Measurements from ENCODE around the gene RPS19BP1.
"Not testable (repeated sequence)": the region's sequence is repeated elsewhere in the genome, so short reads cannot be mapped to it uniquely, and the experiment has no call there.

Gene RPS19BP1

DNA sequence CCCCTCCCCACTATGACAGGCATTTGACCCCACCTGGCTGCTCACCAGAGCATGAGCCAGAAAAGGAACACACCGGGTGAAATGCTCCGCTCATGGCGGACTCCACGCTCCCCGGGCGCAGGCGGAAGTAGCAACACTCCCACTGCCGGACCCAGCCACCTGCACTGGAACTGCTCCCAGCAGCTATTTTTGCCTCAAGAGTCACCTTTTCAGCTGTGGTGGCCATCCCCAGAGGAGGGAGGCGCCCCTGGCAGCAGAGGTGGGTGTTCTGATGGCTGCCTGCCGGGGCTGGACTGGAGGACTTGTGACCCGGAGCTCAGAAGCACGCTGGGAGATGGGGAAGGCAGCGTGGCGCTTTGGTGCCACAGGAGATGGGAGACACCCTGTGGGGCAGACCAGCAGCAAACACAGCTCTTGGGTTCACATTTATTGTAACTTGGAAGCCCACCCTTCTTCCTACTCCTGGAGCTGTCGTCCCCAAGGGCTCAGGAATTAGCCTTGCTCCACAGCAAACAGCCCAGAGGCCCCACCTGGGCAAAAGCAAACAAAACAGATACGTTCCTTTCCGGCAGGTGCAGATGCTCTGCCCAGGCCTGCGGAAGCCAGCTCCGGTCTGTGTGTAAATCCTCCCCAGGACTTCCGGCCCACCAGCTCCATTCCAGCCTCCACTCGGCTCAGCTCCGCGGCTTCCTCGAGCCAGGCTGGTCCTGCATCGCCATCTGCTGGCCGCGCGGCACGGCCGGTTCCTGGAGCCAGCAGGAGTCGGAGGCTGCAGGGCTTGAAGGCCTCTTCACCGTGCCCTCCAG lies 3.7 kb downstream of the RPS19BP1 start:
- peak; percentile 94 for DNase-seq (ENCODE audit: low spot score)

DNA sequence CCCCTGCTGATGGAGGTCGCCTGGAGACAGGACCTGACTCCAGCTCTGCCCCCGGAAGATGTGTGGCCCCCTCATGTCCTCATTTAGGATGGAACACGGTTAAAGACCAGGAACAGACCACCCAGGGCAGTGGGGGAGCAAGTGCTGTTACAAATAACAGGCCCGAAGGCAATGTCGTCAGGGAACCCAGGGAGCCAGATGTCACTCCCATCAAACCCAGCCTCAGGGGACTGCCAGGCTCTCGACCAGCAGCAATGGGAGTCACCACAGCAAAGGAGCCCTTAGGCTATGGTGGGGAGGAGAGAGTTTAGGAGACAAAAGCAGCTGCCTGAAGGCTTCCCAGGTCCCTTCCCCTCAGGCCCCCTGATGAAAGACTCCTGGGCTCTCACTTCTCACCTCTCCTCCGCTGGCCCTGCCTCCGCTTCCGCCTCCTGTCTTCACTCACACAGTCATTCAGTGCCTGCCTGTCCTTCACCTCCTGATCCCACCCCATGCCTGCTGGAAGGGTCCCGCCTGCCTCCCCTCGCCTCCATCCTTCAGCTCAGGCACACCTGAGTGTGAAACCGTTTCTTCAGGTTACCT lies 4.4 kb downstream of the RPS19BP1 start:
- no peak for DNase-seq (ENCODE audit: low spot score)

DNA sequence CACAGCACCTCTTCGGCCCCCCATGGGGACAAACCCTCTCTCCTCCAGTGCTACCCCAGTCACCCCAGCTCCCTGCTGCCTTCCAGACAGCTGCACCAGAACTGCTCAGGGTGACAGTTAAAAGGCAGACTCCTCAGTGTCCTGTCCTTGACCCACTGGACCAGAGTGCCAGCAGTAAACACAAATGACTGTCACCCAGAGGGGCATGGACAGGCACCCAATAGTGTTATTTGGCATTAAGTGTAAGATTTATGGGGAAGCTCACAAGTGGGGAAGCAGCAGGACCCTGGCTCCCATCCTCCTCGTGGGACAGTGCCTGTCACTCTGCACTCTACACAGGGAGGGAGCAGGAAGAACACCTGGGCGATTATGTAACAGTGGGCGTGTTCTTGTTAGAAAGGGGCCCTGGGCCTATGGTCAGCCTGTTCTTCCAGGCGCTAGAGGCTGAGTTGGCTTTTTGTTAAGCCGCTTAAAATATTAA lies 5.0 kb downstream of the RPS19BP1 start:
- DNase-seq (ENCODE audit: low spot score): peak; percentile 35

DNA sequence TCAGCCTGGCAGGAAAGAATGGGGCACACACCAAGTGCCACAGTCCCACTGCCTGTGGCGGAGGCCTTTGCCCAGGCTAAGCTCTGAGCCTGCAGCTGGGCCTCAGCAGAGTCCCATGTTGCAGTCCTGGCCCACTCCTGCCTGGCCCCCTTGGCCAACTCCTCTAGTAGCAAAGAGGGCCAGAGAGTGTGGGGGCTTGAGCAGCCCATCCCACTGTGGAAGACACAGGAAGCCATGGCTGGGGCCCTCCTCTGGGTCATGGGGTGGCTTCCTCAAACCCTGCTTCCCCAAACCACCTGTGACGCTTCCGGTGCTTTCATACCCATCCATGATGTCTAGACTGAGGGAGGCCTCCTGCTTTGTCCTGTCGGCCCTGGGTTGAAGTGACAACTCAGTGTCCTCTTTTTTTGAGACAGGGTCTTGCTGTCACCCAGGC lies 5.8 kb downstream of the RPS19BP1 start:
- DNase-seq (ENCODE audit: low spot score): no peak

DNA sequence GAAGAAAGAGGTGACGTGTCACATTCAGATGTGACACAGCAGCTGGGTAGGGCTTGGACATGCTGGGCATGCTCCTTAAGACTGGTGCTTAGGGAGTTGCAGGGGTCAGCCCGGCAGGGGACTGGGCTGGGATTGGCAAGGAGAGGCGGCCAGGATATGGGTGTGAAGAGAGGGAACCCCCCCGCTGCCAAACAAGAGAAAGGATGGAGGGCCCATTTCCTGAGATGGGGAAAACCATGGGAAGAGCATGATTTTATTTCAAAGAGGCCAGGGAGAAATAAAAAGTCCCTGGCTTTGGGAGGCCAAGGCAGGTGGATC lies 6.9 kb downstream of the RPS19BP1 start:
- no peak for DNase-seq (ENCODE audit: low spot score)

DNA sequence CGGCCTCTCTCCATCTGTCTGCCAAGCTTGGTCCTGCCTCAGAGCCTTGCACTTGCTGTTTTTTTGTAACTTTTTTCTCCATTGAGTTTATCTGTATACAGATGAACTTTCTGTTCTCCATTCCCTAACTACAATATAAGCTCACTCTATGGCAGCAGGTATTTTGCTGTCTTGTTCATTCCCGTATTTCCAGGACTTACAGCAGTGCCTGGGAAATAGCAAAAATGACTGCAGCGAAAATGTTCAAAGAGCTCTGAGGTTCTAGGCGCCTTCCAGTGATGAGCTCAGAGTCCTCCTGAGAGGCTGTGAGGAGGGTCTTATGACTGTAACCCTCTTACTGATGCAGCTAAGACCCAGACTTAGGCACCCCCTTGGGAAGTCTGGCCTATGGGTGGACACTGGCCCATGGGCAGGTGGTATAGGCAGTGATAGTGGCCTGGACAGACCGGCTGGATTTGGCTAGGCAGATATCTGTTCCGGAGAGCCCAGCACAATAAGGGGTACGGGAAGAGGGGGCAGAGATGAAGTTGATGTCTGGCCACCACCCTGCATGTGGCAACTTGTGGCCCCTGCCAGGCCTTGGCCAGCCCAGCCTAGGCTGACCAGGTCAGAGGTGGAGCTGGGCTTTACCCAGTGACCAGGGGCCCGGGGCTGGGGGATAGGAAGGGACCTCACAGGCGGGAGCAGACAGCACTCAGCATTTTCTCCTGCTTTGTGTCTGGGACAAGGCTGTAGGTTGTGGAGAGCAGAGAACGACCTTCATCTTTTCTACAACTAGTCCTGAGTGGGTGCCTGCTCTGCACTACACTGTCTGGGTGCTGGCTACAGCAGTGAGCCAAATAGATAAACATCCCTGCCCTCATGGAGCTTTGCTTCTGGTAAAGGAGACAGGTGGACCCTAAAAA lies 7.5 kb downstream of the RPS19BP1 start:
- DNase-seq (ENCODE audit: low spot score): peak; percentile 38

DNA sequence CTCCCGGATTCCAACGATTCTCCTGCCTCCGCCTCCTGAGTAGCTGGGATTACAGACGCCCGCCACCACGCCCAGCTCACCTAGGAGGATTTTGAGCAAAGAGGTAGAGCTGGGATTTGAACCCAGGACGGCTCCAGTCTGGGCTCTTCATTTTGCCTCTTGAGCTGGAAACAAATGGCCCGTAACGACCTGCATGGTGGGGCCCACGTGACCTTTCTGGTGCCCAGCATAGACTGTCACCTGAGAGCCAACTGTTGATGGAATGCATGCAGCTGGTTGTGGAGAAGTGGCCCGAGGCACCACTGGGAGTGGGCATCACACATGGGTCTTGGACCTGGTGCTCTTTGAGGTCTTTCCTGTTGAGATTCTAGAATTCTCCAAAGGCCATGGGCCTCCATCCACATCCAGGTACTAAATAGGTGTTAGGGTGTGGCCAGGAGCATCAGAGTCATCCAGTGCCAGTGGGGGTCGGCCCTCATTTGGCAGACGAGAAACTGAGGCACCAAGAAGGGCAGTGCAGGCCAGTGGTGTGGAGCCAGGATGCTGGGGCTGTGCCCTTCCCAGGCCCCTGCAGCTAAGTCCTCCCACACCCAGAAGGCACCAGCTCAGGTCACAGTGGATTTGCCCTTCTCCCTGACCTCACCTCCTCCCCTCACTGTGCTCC lies 8.3 kb downstream of the RPS19BP1 start:
- DNase-seq (ENCODE audit: low spot score): no peak

DNA sequence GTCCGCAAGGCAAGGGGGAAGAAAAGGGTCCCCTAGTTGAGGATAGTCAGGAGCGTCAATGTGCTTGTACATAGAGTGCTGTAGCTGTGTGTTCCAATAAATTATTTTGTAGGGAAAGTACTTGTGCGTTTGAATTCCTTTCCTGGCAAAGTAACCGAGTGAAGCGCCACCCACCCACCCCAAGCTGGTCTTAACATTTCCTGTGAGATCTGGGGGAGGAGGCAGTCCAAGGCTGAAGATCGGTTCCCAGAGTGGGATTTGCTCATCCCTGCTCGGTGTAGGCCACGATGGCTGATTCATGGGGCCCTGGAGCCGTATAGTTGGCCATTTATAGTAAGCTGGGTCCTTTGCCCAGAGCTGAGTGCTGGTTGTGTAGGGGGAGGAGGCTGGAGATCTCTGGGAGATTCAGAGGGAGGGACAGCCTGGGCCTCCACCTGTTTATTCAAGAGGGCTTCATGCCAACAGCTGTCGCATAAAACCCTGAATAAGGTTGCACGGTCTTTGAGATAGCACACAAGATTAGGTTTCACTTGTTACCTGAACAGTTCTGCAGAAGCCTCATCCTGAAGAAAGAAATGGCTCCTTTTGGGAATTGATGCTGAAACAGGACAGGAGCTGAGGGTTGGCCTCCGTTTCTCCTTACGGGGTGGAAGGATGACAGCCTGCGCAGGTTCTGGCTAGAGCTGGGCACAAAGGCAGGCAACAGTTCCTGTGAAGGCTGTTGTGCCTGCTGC lies 9.8 kb downstream of the RPS19BP1 start:
- DNase-seq (ENCODE audit: low spot score): peak; percentile 84

DNA sequence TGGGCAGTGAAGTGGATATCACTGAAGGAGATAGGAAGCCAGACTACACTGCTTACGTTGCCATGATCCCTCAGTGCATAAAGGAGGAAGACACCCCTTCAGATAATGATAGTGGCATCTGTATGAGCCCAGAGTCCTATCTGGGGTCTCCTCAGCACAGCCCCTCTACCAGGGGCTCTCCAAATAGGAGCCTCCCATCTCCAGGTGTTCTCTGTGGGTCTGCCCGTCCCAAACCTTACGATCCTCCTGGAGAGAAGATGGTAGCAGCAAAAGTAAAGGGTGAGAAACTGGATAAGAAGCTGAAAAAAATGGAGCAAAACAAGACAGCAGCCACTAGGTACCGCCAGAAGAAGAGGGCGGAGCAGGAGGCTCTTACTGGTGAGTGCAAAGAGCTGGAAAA lies 10.5 kb downstream of the RPS19BP1 start:
- DNase-seq (ENCODE audit: low spot score): not testable (repeated sequence)

DNA sequence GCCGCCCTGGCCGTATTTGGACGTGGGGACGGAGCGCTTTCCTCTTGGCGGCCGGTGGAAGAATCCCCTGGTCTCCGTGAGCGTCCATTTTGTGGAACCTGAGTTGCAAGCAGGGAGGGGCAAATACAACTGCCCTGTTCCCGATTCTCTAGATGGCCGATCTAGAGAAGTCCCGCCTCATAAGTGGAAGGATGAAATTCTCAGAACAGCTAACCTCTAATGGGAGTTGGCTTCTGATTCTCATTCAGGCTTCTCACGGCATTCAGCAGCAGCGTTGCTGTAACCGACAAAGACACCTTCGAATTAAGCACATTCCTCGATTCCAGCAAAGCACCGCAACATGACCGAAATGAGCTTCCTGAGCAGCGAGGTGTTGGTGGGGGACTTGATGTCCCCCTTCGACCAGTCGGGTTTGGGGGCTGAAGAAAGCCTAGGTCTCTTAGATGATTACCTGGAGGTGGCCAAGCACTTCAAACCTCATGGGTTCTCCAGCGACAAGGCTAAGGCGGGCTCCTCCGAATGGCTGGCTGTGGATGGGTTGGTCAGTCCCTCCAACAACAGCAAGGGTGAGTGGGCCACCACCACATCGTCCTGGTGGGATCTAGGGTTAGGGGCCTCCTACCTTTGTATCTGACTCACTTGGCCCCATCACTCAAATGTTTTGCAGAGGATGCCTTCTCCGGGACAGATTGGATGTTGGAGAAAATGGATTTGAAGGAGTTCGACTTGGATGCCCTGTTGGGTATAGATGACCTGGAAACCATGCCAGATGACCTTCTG lies 11.3 kb downstream of the RPS19BP1 start:
- DNase-seq (ENCODE audit: low spot score): peak; percentile 70

DNA sequence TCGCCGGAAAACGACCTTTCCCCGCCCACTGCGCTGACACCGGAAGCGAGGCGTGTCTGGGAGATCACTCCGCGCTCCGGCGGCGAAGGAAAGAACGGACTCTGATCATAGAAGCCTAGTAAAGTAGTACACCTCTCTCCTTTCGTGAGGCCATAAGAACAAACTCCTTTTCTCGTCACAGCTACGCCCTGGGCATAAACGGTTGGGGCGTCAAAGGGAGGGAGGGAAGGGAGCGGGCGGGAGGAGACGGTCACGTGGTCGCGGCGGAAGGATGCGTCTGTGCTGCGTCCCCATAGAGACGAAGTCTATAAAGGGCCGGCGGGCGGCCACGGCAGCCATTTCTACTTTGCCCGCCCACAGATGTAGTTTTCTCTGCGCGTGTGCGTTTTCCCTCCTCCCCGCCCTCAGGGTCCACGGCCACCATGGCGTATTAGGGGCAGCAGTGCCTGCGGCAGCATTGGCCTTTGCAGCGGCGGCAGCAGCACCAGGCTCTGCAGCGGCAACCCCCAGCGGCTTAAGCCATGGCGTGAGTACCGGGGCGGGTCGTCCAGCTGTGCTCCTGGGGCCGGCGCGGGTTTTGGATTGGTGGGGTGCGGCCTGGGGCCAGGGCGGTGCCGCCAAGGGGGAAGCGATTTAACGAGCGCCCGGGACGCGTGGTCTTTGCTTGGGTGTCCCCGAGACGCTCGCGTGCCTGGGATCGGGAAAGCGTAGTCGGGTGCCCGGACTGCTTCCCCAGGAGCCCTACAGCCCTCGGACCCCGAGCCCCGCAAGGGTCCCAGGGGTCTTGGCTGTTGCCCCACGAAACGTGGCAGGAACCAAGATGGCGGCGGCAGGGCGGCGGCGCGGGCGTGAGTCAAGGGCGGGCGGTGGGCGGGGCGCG lies 12.1 kb downstream of the RPS19BP1 start, which contains the start of gene ATF4:
Gene ATF4, plus strand, starts transcription at position 337 of the 880 bp plus-strand sequence. CDS start 884 bp downstream, outside the sequence.
- DNase-seq (ENCODE audit: low spot score): no peak

DNA sequence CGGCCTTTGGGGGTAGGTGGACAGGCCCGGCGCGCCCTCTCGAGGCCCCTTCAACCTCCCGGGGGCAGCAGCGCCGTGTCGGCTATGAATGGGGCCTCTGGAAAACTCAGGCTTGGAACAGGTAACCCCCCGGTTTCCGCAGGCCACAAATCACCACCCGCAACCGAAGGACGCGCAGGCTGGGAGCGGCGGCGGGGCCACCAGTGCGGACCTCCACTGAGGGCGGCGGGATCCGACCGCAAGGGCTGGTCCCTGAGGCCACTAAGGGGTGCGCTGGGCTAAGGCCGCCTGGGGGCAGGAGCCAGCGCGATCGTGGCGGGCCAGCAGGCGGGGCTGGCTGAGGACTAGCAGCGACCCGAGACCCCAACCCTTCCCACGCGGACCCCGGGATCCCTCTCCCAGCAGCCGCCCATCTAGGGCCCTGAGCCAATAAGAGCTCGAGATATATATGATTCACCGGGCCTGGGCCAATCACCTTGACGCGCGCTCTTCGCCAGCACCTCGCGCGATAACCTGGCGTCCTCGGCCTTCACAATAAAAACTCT lies 12.8 kb downstream of the RPS19BP1 start:
- peak; percentile 99 for DNase-seq (ENCODE audit: low spot score)

DNA sequence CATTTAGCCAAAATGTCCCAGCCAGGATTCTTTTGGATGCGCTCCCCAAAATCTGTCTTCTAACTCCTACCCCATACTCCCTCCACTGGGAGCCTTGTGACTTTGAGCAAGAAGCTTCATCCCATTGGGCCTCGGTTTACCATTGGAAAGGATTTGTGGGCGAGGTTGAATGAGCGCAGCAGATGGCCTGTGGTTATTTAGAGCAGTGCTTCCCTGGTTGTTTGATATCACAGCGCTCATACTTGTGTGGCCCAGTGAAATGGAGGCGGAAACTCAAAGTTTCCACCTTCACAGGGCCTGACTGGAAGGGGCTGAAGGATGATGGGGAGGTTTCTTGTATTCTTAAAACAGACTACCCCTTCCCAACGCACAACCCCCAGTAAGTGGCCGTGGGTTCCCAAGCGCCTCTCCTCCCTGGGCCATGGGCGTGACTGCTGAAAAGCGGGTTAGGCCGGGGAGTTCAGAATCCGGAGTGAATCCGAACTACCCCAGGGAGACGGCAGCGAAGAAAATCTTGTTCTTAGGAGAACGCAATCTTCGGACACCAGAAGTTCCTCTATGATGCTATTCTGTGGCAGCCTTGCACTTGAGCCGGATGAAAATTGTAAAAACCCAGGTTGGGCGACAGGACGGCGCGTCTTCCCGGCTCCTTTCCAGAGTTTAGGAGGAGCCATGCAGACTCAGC lies 13.4 kb downstream of the RPS19BP1 start:
- peak; percentile 51 for DNase-seq (ENCODE audit: low spot score)

DNA sequence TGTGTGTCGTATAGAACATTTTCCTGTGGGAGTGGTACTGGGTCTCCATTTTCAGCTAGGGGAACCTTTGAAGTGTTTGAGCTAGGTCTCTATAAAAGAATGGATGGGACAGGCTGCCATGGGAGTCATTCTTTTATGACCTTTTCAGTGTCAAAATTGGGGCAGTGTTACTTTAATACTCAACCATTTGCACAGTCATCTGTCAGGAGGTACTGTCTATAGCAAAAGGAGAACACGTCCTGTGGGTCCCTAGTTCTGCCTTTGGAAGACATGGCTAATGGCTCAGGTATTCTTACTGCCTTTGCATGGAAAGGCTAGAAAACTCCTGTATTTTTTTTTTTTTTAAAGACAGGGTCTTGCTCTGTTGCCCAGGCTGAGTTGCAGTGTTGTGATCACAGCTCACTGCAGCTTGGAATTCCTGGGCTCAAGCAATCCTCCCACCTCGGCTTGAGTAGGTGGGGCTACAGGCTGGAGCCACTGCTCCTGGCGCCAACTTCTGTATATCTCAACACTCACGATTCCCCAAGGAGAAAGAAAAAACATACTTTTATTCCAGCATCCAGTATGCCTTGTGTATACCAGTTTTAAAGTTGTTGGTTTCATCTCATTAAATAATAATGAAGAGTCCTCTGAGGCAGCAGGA lies 14.3 kb downstream of the RPS19BP1 start:
- DNase-seq (ENCODE audit: low spot score): no peak

DNA sequence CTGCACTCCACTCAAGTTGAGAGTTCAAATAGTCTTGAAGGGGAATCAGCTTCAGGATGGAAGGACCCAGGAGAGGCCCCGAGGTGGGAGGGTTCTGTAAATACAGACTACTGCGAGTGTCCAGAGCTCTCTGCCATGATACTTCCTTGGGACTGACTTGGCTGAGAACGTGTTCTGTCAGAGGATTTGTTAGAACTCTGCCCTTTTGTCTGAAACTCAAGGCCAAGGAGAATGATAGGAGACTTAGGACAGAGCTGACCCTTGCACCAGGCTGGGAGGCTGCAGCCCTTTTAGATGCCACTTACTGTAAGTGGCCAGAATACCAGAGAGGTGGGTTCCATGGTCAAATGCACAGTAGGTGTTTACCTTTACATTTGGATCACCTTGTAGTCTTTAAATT lies 15.1 kb downstream of the RPS19BP1 start:
- DNase-seq (ENCODE audit: low spot score): no peak

DNA sequence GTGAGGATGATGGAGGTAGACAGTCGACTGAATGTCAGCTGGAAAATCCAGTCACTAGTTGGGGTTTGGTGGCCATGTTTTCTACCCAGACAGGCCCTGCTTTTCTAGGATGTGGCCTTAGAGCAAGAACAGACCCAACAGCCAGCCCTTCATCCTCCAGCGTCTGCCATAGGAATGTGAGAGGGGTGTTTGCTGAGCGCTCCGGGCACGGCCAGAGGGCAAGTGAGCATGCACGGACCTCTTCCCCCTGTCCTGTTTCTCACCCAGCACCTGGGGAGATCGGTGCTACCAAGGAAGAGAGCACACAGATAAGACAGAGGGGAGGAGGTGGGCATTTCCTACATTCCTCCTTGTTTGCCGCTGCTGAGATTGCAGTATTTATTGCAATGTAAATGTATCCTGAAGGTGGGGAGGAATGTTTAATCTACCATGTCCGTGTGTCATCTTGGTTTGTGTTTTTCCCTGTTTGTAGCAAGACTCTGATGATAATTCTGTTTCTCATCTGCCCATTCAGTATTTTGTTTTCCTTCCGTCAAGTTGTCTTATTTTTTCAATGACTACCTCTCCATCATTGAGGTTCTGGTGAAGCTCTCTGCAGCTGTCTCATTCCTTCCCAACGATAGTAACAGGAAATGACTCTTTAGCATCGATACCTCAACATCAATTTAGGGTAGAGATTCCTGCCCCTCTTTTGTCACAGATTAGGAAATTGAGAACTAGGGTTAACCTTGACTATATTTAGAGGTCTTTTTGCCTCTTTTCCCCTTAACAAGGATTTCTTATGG lies 17.1 kb downstream of the RPS19BP1 start:
- no peak for DNase-seq (ENCODE audit: low spot score)

DNA sequence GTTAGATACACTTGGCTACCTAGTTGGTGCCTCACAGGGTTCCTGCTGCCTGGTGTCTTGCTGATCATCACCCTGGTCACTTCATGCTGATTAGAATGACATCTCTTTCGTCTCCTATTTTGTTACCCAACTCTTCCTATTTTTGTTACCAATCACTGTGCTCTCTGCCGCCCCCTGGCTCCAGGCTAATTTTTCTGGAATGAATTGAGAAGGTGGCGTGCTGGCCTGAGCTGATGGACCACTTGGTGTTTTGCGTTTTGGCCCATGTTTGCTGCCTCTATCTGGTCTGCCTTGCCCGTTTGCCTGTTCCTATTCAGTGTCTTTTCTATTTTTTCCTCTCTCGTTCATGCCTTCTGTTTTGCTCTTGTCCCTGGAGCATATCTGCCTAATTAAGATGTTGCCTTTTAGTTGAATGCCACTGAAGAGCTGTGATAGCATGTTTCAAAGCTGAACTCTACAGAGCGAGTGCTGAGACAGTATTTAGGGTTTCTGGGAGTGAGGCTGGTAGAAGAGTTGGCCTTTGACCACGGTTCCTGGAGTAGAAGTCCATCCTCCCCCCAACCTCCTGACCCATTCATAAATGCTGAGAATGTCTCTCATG lies 18.1 kb downstream of the RPS19BP1 start:
- no peak for DNase-seq (ENCODE audit: low spot score)

All from RKO (cell line).